Mesendoderm (in vitro differentiated cells): Measurements from ENCODE around the gene LAMB1.

Experiments used
- DNase-seq: peaks from one replicate; pipeline ENCODE4 v3.0.0; 2013
- H2AK5ac ChIP-seq: 2 replicates; pipeline ENCODE4 v1.6.1; 2013; ENCODE audit warnings: low read length, inconsistent platforms
- H2BK120ac ChIP-seq: 2 replicates; pipeline ENCODE4 v1.6.1; 2013; ENCODE audit warnings: low read depth, mild to moderate bottlenecking, low read length, moderate library complexity, mixed read lengths
- H2BK15ac ChIP-seq: replicated peaks from 2 replicates; pipeline ENCODE4 v1.6.1; 2013; ENCODE audit warnings: low read depth, mild to moderate bottlenecking, moderate library complexity
- H2BK5ac ChIP-seq: 2 replicates; pipeline ENCODE4 v1.6.1; 2013; ENCODE audit warnings: low read length, inconsistent platforms
- H3K18ac ChIP-seq: 2 replicates; pipeline ENCODE4 v1.6.1; 2013; ENCODE audit warnings: mild to moderate bottlenecking, low read length, mixed read lengths
- H3K23ac ChIP-seq: one replicate; pipeline ENCODE4 v1.6.1; 2013; ENCODE audit warnings: low read length
- H3K27ac ChIP-seq: 2 replicates; pipeline ENCODE4 v1.5.1; 2013; ENCODE audit warnings: low read depth, mild to moderate bottlenecking, inconsistent platforms, low read length, moderate library complexity
- H3K27me3 ChIP-seq: 2 replicates; pipeline ENCODE4 v1.6.1; 2013; ENCODE audit warnings: low read length, control low read depth, mild to moderate bottlenecking, inconsistent platforms; ENCODE audit not compliant: insufficient read depth, poor library complexity
- H3K36me3 ChIP-seq: 2 replicates; pipeline ENCODE4 v1.6.1; 2013; ENCODE audit warnings: low read length, inconsistent platforms; ENCODE audit not compliant: control insufficient read depth, insufficient read depth
- H3K4ac ChIP-seq: one replicate; pipeline ENCODE4 v1.6.1; 2013; ENCODE audit warnings: low read depth, mild to moderate bottlenecking, low read length, moderate library complexity
- H3K4me1 ChIP-seq: 2 replicates; pipeline ENCODE4 v1.6.1; 2013; ENCODE audit warnings: low read depth, low read length, inconsistent platforms; ENCODE audit not compliant: control insufficient read depth
- H3K4me2 ChIP-seq: 2 replicates; pipeline ENCODE4 v1.6.1; 2013; ENCODE audit warnings: low read length
- H3K4me3 ChIP-seq: 2 replicates; pipeline ENCODE4 v1.5.1; 2013; ENCODE audit warnings: mild to moderate bottlenecking, low read length
- H3K56ac ChIP-seq: one replicate; pipeline ENCODE4 v1.6.1; 2013; ENCODE audit warnings: low read length
- H3K79me1 ChIP-seq: 2 replicates; pipeline ENCODE4 v1.6.1; 2013; ENCODE audit warnings: low read length, inconsistent platforms
- H3K79me2 ChIP-seq: 2 replicates; pipeline ENCODE4 v1.6.1; 2013; ENCODE audit warnings: mild to moderate bottlenecking, low read length; ENCODE audit not compliant: control insufficient read depth, insufficient read depth
- H3K9ac ChIP-seq: 2 replicates; pipeline ENCODE4 v1.6.1; 2013; ENCODE audit warnings: low read length, inconsistent platforms
- H4K5ac ChIP-seq: one replicate; pipeline ENCODE4 v1.6.1; 2013; ENCODE audit warnings: low read length
- H4K8ac ChIP-seq: one replicate; pipeline ENCODE4 v1.6.1; 2013; ENCODE audit warnings: low read depth, mild to moderate bottlenecking, control low read depth, low read length, moderate library complexity
- WGBS: extraction: QIAGEN DNeasy Blood & Tissue Kit; methylation state at CpG from one replicate; pipeline ENCODE4 v1.1.7; 2013; ENCODE audit warnings: low lambda C conversion rate, missing lambda C conversion rate; ENCODE audit not compliant: insufficient coverage; ENCODE audit errors: extremely low coverage; 5-methylcytosine and 5-hydroxymethylcytosine counted together

LAMB1 gene

GRCh38 chr7:108007261-108007660 is 4.3 kb upstream of the LAMB1 start:
- H3K9ac ChIP-seq = no peak overlapping the region
- H3K4me1 ChIP-seq = no peaks in the 10 kb centered on the region
- no peak overlapping the region for H2AK5ac ChIP-seq
- no CpG with 5 or more reads among the region's 3 CpGs for WGBS
- H3K23ac ChIP-seq = no peak overlapping the region
- no peak overlapping the region for H2BK15ac ChIP-seq
- H3K27me3 ChIP-seq = peaks cover 5% of the 10 kb centered on the region
- H3K18ac ChIP-seq = no peak overlapping the region
- no peak overlapping the region for H4K8ac ChIP-seq
- H2BK120ac ChIP-seq = no peak overlapping the region
- H3K4me3 ChIP-seq = no peak overlapping the region
- no peak overlapping the region for H2BK5ac ChIP-seq
- H3K27ac ChIP-seq = no peak overlapping the region
- H3K4ac ChIP-seq = no peak overlapping the region
- no peak overlapping the region for H3K56ac ChIP-seq
- no peaks in the 10 kb centered on the region for H3K79me1 ChIP-seq
- H3K79me2 ChIP-seq = no peaks in the 10 kb centered on the region
- H3K36me3 ChIP-seq = no peaks in the 10 kb centered on the region
- no peak for DNase-seq
- no peak overlapping the region for H3K4me2 ChIP-seq
- no peak overlapping the region for H4K5ac ChIP-seq

- Histone ChIP-seq H3K79me1 (peaks cover 2% of the 10 kb centered on the region), H3K56ac (no peak overlapping the region), H3K79me2 (no peaks in the 10 kb centered on the region), H3K4me1 (peaks cover 2% of the 10 kb centered on the region), H2AK5ac (no peak overlapping the region), H3K27ac (no peak overlapping the region), H3K27me3 (peaks cover 5% of the 10 kb centered on the region), H3K4me2 (peak overlapping the region; percentile 5), H4K5ac (no peak overlapping the region), H3K9ac (no peak overlapping the region), H2BK120ac (no peak overlapping the region), H2BK15ac (no peak overlapping the region), H4K8ac (no peak overlapping the region), H3K23ac (no peak overlapping the region), H3K18ac (no peak overlapping the region), H3K36me3 (no peaks in the 10 kb centered on the region), H3K4ac (no peak overlapping the region), H3K4me3 (no peak overlapping the region), H2BK5ac (no peak overlapping the region)
- WGBS = no CpG with 5 or more reads among the region's 13 CpGs
- DNase-seq = peak; percentile 53
Measured at GRCh38 chr7:108004220-108005142, 1.5 kb upstream of the LAMB1 start.

- Histone ChIP-seq H4K5ac (no peak overlapping the region), H2BK5ac (no peak overlapping the region), H3K36me3 (no peaks in the 10 kb centered on the region), H3K79me1 (peaks cover 2% of the 10 kb centered on the region), H3K4me1 (peaks cover 2% of the 10 kb centered on the region), H2BK120ac (no peak overlapping the region), H2BK15ac (no peak overlapping the region), H3K23ac (no peak overlapping the region), H3K56ac (peak overlapping the region; percentile 73), H3K79me2 (no peaks in the 10 kb centered on the region), H4K8ac (no peak overlapping the region), H2AK5ac (no peak overlapping the region), H3K18ac (no peak overlapping the region), H3K27ac (no peak overlapping the region), H3K9ac (peak overlapping the region; percentile 48), H3K4ac (no peak overlapping the region), H3K4me2 (peak overlapping the region; percentile 87), H3K27me3 (peaks cover 5% of the 10 kb centered on the region), H3K4me3 (peak overlapping the region; percentile 42)
- no CpG with 5 or more reads among the region's 15 CpGs for WGBS
- DNase-seq = peak; percentile 55
Measured at GRCh38 chr7:108003599-108003935, 606 bp upstream of the LAMB1 start.

GRCh38 chr7:108001764-108002725 is 916 bp downstream of the LAMB1 start:
- Histone ChIP-seq H2BK5ac (no peak overlapping the region), H3K79me1 (peaks cover 2% of the 10 kb centered on the region), H4K5ac (no peak overlapping the region), H3K9ac (peak overlapping the region; percentile 85), H3K27me3 (peaks cover 5% of the 10 kb centered on the region), H3K79me2 (no peaks in the 10 kb centered on the region), H3K4me3 (peak overlapping the region; percentile 74), H2BK120ac (no peak overlapping the region), H2BK15ac (no peak overlapping the region), H4K8ac (no peak overlapping the region), H3K36me3 (no peaks in the 10 kb centered on the region), H3K23ac (peak overlapping the region; percentile 80), H3K18ac (peak overlapping the region; percentile 3), H3K56ac (peak overlapping the region; percentile 95), H3K27ac (no peak overlapping the region), H3K4me1 (peaks cover 2% of the 10 kb centered on the region), H2AK5ac (no peak overlapping the region), H3K4ac (no peak overlapping the region), H3K4me2 (peak overlapping the region; percentile 98)
- WGBS = no CpG with 5 or more reads among the region's 75 CpGs
- DNase-seq = peak; percentile 70

GRCh38 chr7:108000875-108001763 is 1.8 kb downstream of the LAMB1 start:
- Histone ChIP-seq H3K27me3 (peaks cover 5% of the 10 kb centered on the region), H3K56ac (peak overlapping the region; percentile 95), H3K79me2 (no peaks in the 10 kb centered on the region), H4K8ac (no peak overlapping the region), H3K79me1 (peaks cover 2% of the 10 kb centered on the region), H3K18ac (no peak overlapping the region), H3K23ac (peak overlapping the region; percentile 70), H2BK15ac (no peak overlapping the region), H2BK5ac (no peak overlapping the region), H2AK5ac (no peak overlapping the region), H2BK120ac (no peak overlapping the region), H3K4me1 (peaks cover 2% of the 10 kb centered on the region), H3K36me3 (no peaks in the 10 kb centered on the region), H3K4me3 (peak overlapping the region; percentile 74), H3K4ac (no peak overlapping the region), H3K4me2 (peak overlapping the region; percentile 98), H3K27ac (no peak overlapping the region), H4K5ac (no peak overlapping the region), H3K9ac (peak overlapping the region; percentile 85)
- DNase-seq = peak; percentile 91
- no CpG with 5 or more reads among the region's 37 CpGs for WGBS
